Coronary artery (tissue), 2 donors: ENCODE data around the gene SNRNP200.

Experiments
- DNase-seq: peaks from one replicate; pipeline ENCODE4 v3.0.0-alpha.2; 2017; ENCODE audit warnings: low spot score
- H3K27ac ChIP-seq, 2 donors: fragments of 200-600 bp; sonication (generic); one replicate each; pipeline ENCODE4 v1.5.1; 2016 to 2019
- H3K4me3 ChIP-seq: fragments of 200-600 bp; sonication (generic); 2 replicates; pipeline ENCODE4 v1.5.1; 2016; ENCODE audit warnings: mild to moderate bottlenecking, moderate library complexity
- TF ChIP-seq, protein P1 (sequence below): fragments of 200-600 bp; sonication (generic); IDR thresholded peaks from one replicate; pipeline ENCODE4 v1.5.1; 2019; ENCODE audit warnings: antibody characterized with exemption

The SNRNP200 gene

DNA sequence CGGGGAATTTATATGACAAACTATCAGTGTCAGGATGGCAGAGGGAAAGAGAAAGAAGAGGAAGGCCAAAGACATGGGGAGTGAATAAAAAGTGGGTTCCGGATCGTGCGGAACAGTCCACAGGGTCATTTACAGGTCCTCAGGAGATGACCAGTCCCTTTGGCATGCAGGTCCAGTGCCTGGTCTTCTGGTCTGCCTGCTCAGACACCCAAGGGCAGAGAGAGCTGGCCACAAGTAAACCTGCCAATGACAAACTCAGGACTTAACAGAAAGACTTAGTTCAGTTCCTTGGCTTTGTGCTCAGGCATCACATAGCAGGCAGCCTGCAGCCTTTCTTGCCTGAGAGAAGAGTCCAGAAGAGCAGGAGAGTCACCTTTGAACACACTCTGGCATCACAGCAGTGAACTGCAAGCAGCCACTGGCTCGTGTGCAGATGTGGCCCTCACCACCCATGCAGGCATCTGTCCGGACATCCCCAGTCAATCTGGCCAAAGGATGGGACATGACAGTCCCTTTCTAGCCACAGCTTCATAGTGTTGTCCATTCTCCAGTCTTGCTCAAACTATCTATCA is 53.5 kb downstream of the SNRNP200 start:
- DNase-seq: peak; percentile 90
- H3K27ac ChIP-seq: peak overlapping the region; percentile 53 to 72
- TF ChIP-seq, protein P1, sequence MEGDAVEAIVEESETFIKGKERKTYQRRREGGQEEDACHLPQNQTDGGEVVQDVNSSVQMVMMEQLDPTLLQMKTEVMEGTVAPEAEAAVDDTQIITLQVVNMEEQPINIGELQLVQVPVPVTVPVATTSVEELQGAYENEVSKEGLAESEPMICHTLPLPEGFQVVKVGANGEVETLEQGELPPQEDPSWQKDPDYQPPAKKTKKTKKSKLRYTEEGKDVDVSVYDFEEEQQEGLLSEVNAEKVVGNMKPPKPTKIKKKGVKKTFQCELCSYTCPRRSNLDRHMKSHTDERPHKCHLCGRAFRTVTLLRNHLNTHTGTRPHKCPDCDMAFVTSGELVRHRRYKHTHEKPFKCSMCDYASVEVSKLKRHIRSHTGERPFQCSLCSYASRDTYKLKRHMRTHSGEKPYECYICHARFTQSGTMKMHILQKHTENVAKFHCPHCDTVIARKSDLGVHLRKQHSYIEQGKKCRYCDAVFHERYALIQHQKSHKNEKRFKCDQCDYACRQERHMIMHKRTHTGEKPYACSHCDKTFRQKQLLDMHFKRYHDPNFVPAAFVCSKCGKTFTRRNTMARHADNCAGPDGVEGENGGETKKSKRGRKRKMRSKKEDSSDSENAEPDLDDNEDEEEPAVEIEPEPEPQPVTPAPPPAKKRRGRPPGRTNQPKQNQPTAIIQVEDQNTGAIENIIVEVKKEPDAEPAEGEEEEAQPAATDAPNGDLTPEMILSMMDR: no peak
- peak overlapping the region; percentile 14 for H3K4me3 ChIP-seq

DNA sequence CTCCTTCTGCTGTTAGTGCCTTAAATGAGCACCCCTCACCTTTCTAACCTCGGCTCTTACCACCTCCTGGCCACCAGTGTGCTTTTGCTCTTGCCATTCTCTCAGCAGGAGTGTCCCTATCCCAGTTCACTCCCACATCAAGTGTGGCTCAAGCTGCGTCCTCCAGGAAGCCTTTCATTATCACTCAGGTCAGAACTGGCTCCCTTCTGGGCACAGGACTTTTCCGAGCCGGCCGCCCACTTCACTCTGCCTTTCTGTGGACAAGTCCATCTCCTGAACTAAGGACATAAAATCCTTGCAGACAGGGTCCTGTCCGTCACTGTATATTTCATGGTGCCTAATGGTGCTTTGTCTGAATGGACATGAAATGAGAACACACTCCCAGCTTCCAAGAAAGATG is 55.2 kb downstream of the SNRNP200 start:
- DNase-seq: no peak
- no peak overlapping the region for H3K4me3 ChIP-seq
- peak overlapping the region; percentile 29 to 53 for H3K27ac ChIP-seq
- TF ChIP-seq, protein P1: no peak

DNA sequence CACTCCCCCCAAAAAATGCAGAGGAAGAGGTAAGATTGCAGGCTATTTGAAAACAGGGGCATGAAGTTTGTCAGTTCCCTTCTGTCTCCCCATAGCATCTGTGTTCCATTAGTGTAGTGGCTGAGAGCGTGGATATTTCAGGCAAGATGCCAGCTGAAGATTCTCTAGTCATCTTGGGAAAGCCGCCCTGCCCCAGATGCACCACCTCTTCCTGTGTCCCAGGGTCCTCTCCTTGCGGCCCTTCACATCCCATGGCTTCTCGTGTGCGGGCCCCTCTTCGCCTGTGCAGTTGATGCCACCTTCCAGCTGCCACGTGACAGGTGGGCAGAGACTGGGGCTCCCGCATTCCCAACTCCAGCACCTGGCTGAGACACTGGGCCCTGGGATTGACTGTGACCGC is 55.7 kb downstream of the SNRNP200 start:
- TF ChIP-seq, protein P1: no peak
- no peak overlapping the region for H3K4me3 ChIP-seq
- DNase-seq: no peak
- peak overlapping the region; percentile 29 to 53 for H3K27ac ChIP-seq

DNA sequence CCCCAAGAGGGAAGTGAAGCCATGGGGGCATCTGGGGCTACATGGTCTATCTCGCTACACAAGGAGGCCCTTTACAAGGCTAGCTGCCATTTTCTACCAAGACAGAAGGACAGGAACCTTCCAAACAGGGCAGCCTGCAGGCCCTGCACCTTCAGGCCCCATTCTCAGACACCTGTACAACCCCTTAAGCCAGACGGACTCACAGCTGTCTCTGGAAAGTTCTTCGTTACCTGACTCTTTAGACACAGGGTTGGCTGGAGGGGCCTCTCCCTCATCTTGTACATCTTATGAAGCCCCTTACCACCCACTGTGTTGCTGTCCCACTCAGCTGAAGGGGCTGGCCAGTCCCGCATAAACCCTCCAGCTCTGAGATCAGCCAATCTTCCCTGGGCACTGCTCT is 56.7 kb downstream of the SNRNP200 start:
- TF ChIP-seq, protein P1: no peak
- H3K4me3 ChIP-seq: no peak overlapping the region

DNA sequence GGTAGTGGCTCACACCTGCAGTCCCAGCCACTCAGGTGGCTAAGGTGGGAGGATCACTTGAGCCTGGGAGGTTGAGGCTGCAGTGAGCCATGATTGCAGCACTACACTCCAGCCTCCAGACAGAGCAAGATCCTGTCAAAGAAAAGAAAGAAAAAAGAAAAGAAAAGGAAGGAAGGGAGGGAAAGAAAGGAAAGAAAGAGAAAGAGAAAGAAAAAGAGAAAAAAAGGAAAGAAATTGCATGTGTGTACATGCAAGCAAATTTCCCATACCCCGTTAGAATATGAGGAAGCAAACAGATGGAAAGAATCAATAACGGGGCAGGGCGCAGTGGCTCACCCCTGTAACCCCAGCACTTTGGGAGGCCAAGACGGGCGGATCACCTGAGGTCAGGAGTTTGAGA is 57.5 kb downstream of the SNRNP200 start:
- no peak overlapping the region for H3K27ac ChIP-seq
- no peak for DNase-seq
- TF ChIP-seq, protein P1: no peak
- H3K4me3 ChIP-seq: no peak overlapping the region

More for the DNA sequence above, 56.7 kb downstream of the SNRNP200 start:
- DNase-seq: no peak
- no peak overlapping the region for H3K27ac ChIP-seq

DNA sequence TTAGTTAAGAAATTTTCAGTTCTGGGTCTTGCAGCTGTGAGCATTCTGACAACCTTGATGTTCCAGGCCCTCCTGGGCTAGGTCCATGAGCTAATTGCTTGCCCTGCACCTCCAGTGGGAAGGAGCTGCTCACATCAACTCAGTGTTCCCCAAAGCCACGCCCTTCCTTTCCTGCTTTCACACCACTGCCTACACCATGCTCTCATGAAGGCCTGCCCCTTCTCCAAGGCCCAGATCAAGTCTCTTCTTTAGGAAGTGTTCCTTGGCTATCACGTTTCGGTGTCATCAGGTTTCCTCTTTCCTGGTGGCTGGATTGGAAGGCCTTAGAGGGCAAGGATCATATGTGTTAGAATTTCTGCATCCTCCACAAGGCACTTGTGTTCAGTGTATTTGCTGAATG is 58.3 kb downstream of the SNRNP200 start:
- H3K4me3 ChIP-seq: no peak overlapping the region
- TF ChIP-seq, protein P1: no peak
- peak overlapping the region in 1 of 2 donors; percentile 72 for H3K27ac ChIP-seq
- DNase-seq: no peak

DNA sequence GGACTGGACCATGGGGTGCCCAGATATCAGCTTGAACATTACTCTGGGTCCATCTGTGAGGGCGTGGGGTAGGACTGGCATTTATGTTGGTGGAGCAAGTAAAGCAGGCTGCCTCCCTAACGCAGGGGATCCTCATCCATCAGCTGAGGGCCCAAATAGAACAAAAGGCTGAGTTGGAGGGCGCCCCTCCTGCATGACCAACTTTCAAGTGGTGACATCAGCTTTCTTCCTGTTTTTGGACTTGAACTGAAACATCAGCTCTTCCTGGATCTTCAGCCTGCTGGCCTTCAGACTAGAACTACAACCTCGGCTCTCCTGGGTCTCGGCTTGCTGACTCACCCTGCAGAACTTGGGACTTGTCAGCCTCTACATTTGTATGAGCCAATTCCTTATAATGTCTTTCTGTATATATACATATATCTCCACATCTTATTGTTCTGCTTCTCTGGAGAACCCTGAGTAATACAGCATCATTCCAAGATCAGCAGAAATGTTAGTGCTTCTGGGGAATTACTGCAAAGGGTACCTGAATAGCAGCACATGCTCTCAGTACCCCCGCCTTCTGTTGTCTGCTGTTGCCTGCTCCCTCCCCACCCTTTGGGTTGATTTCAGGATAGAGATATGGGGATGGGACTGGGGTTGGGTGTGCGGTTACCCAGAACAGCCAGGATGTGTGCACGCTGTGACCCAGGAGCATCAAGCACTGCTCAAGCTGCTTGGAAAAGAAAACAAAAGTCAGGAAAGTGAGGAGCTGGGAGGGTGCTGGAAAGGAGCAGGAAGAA is 59.5 kb downstream of the SNRNP200 start:
- Histone ChIP-seq H3K27ac (peak overlapping the region in 1 of 2 donors; percentile 72), H3K4me3 (no peak overlapping the region)
- DNase-seq: no peak
- TF ChIP-seq, protein P1: no peak
